Epithelial cell of proximal tubule (primary cell): ENCODE results near the gene SLC35F5. TPM values are rescaled to one million over a fixed set of nuclear protein-coding genes. Genes with fewer than 3 reads are reported as not detected.

Experiments
- DNase-seq: peaks from one replicate; pipeline ENCODE4 v3.0.0-alpha.2; 2011; ENCODE audit warnings: low read depth
- H3K4me3 ChIP-seq: 2 replicates; pipeline ENCODE4 v1.5.1; 2011; ENCODE audit warnings: low read depth, mild to moderate bottlenecking, low read length
- CTCF ChIP-seq: conservative IDR thresholded peaks from 2 replicates; pipeline ENCODE4 v1.5.1; 2012; ENCODE audit warnings: low read depth, mild to moderate bottlenecking, low read length
- total RNA-seq: library from RNA; depleted of rRNA; stranded (reverse); fragments of >200 nt; gene quantifications from 2 replicates; pipeline ENCODE4 v1.2.3, GENCODE V29; 2015

Gene SLC35F5
- total RNA-seq, 1 donor from 2014 or later: 64.7 TPM

GRCh38 chr2:113755835-113756354 is 547 bp downstream of the SLC35F5 start:
- no peak for TF ChIP-seq CTCF
- no peak for DNase-seq
- peak overlapping the region; percentile 77 for H3K4me3 ChIP-seq

GRCh38 chr2:113755035-113755834 is 1.2 kb downstream of the SLC35F5 start:
- H3K4me3 ChIP-seq: peak overlapping the region; percentile 77
- DNase-seq: no peak
- no peak for TF ChIP-seq CTCF

DNA sequence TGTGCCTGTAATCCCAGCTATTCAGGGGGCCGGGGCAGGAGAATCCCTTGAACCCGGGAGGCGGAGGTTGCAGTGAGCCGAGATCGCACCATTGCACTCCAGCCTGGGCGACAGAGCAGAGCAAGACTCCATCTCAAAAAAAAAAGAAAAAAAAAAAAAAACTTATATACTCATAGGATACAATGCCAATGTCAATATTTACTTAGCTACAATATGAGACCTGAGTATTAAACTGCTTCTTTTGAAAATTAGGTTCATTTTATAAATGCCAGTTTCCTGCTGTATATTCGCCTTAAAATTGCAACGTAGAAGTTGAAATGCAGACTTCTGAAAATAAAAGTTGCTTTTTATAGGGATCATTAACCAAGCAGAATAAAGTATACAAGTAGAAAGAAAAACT is 2.3 kb downstream of the SLC35F5 start:
- no peak for DNase-seq
- H3K4me3 ChIP-seq: peak overlapping the region; percentile 77
- TF ChIP-seq CTCF: no peak

GRCh38 chr2:113750385-113750784 is 6.1 kb downstream of the SLC35F5 start:
- no peak overlapping the region for H3K4me3 ChIP-seq
- no peak for TF ChIP-seq CTCF
- no peak for DNase-seq

GRCh38 chr2:113741091-113741490 is 15.4 kb downstream of the SLC35F5 start:
- TF ChIP-seq CTCF: no peak
- no peak for DNase-seq

DNA sequence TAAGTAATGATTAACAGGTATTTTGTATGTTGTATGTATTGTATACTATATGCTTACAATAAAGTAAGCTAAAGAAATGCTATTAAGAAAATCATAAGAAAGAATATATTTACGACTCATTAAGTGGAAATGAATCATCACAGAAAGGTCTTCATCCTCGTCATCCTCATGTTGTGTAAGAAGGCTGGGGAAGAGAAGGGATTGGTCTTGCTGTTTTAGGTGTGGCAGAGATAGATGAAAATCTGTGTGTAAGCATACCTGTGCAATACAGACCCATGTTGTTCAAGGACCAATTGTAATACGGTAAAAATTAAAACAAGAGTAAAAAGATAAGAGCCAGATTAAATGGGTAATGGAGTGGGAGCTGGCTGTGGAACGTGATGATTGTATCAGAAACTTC is 16.6 kb downstream of the SLC35F5 start:
- no peak for TF ChIP-seq CTCF
- H3K4me3 ChIP-seq: no peak overlapping the region
- no peak for DNase-seq

More at GRCh38 chr2:113741091-113741490, 15.4 kb downstream of the SLC35F5 start:
- H3K4me3 ChIP-seq: no peak overlapping the region

DNA sequence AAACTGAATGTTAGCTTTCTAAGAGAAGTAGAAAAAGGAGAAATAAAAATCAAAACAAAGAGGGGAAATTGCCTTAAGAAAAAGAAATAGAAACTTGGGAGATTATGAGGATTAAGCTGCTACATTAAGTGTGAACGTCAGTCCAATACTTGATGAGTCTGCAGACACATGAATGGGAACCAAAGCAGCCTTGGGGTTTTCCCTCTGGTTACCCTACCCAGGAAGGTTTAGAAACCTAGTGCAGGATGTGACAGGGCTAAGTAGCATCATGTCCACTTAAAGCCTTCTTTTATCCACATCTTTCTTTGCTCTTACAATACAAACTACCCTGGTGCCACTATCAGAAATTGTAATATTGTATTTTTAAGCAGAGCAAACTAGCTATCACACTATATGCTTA is 22.3 kb downstream of the SLC35F5 start:
- no peak for DNase-seq
- H3K4me3 ChIP-seq: no peak overlapping the region
- TF ChIP-seq CTCF: no peak
